PFSK-1 (cell line): ENCODE results near the gene SDC1.

ENCODE experiments used
- FOXP2 ChIP-seq: optimal IDR thresholded peaks from 2 replicates; pipeline ENCODE3; 2011; ENCODE audit warnings: borderline replicate concordance, control low read depth, inconsistent platforms; ENCODE audit not compliant: insufficient read depth; ENCODE audit errors: extremely low read length, extremely low read depth
- POLR2AphosphoS5 ChIP-seq: IDR thresholded peaks from 2 replicates; pipeline ENCODE4 v1.6.1; 2012; ENCODE audit warnings: low read depth, mild to moderate bottlenecking, control low read depth, low read length, moderate library complexity
- SIN3A ChIP-seq: IDR thresholded peaks from 2 replicates; pipeline ENCODE4 v1.6.1; 2012; ENCODE audit warnings: mild to moderate bottlenecking, low read length, moderate library complexity, borderline replicate concordance; ENCODE audit not compliant: insufficient read depth
- TAF1 ChIP-seq: IDR thresholded peaks from 2 replicates; pipeline ENCODE4 v1.6.1; 2012; ENCODE audit warnings: low read length, control low read depth, borderline replicate concordance; ENCODE audit not compliant: insufficient read depth
- TF ChIP-seq, protein P1 (sequence below), 2 experiments: IDR thresholded peaks; 2 replicates each; pipeline versions ENCODE4 v1.6.1 to v1.8.0; 2011 to 2012; ENCODE audit warnings: low read depth in 2 of 2, low read length in 2 of 2, control low read depth in 1 of 2, inconsistent platforms in 1 of 2, mild to moderate bottlenecking in 1 of 2, moderate library complexity in 1 of 2; ENCODE audit not compliant: insufficient read depth in 1 of 2

Gene SDC1

DNA sequence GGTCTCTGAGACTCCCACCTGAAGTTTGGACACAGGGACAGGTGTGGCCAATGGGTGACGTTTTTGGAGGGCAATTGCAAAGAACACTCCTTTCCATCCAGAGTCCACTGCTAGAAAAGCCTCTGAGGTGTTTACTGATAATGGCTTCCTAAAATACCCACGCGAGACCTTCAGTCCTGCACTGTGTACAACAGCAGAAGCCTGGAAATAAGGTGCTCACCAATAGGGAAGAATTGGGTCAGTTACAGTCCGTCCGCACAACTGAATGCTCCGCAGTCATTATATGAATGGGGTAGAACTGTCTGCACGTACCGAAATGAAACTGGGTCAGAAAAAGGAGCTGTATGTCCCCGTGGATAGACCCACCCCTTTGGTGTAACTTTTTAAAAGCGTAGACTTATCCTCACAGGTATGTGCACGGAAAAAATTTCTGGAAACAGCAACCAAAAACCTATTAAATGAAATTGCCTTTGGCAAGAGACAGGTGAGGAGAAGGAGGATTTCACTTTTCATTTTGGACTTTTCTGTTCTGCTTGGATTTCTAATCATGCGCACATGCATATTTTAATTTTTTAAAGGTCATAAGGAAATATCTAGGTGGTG is 29.4 kb downstream of the SDC1 start:
- TF ChIP-seq TAF1 (no peak), POLR2AphosphoS5 (no peak), FOXP2 (no peak), SIN3A (no peak)
- TF ChIP-seq, protein P1, sequence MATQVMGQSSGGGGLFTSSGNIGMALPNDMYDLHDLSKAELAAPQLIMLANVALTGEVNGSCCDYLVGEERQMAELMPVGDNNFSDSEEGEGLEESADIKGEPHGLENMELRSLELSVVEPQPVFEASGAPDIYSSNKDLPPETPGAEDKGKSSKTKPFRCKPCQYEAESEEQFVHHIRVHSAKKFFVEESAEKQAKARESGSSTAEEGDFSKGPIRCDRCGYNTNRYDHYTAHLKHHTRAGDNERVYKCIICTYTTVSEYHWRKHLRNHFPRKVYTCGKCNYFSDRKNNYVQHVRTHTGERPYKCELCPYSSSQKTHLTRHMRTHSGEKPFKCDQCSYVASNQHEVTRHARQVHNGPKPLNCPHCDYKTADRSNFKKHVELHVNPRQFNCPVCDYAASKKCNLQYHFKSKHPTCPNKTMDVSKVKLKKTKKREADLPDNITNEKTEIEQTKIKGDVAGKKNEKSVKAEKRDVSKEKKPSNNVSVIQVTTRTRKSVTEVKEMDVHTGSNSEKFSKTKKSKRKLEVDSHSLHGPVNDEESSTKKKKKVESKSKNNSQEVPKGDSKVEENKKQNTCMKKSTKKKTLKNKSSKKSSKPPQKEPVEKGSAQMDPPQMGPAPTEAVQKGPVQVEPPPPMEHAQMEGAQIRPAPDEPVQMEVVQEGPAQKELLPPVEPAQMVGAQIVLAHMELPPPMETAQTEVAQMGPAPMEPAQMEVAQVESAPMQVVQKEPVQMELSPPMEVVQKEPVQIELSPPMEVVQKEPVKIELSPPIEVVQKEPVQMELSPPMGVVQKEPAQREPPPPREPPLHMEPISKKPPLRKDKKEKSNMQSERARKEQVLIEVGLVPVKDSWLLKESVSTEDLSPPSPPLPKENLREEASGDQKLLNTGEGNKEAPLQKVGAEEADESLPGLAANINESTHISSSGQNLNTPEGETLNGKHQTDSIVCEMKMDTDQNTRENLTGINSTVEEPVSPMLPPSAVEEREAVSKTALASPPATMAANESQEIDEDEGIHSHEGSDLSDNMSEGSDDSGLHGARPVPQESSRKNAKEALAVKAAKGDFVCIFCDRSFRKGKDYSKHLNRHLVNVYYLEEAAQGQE (IDR thresholded peaks at IDR 0.05; ENCODE audit: insufficient read depth in 1 of 2, low read depth in 2 of 2, low read length in 2 of 2) = no peak

DNA sequence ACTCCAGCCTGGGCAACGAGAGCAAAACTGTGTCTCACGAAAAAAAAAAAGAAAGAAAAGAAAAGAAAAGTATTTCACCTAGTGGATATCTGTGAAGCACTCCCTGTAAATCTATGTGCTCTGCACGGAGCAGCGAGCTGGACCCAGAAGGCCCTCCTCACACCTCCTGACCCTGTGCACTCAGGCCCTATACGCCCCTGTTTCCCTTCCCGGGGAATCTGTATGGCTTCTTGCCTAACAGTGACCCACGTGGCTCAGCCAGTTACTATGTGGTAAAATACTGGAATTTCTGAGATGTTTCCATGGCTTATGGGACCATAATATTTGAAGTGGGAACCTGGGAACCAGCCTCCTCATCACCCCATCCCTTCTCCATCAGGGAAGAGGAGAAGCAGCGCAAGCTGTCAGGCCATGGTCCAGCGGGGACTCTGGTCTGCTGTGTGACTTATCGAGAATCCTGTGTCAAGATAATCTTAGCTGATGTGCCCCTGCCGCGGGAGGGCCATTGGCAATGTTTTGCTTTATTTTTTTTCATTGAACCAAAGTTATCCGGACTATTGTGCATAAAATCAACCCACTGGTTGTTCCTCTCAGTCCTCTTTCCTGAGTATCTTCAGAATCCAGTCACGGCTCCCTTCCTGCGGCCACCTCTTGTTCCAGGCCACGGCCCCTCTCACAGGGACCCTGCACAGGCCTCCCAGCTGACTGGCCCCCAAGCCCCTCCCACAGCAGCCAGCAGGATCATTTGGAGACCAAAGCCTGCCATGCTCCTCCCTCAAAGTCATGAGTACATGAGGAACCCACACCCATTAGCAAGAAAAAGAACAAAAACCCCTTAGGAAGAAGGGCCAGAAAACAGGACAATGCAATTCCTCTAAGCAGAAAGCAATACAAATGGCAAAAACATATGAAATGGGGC is 30.6 kb downstream of the SDC1 start:
- TF ChIP-seq SIN3A (no peak), FOXP2 (no peak), POLR2AphosphoS5 (no peak), TAF1 (no peak)
- TF ChIP-seq, protein P1 (IDR thresholded peaks at IDR 0.05; ENCODE audit: insufficient read depth in 1 of 2, low read depth in 2 of 2, low read length in 2 of 2) = no peak

DNA sequence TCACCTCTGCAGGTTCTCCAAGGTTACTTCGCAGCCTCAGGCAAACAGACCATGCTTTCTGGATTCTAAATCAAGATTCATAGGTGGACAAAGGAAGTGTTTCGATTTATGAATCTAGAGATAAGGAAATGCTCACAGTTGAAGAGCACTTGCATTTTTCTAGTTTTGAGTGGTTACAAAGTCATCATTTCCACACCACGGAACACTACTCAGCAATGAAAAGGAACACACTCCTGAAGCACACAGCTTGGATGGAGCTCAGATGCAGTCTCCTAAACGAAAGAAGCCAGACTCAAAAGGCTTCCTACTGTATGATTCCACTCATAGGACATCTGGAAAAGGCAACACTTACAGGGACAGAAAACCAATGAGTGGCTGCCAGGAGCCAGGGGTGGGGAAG is 31.7 kb downstream of the SDC1 start:
- TF ChIP-seq, protein P1 (IDR thresholded peaks at IDR 0.05; ENCODE audit: insufficient read depth in 1 of 2, low read depth in 2 of 2, low read length in 2 of 2) = no peak
- no peak for TF ChIP-seq FOXP2
- no peak for TF ChIP-seq TAF1
- TF ChIP-seq SIN3A = no peak
- no peak for TF ChIP-seq POLR2AphosphoS5

DNA sequence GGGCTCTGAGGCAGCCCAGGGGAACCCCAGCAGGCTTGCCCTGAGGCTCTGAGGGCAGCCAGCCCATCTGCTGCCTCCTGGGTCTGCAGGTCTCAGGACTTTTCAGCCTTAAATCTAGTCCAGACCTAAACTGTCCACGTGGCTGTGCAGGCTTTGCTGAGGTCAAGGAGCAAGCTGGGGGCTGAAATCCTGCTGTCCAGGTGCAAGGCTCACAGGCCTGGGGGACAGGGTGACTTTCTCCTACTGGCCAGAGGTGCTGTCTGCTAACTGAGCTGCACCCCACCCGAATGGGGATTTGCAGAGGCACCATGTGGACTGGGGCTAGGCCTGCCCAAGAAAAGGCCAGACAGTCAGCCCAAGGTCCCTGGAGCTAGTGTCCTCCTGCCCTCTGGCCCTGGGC is 32.1 kb downstream of the SDC1 start:
- TF ChIP-seq FOXP2 (no peak), TAF1 (no peak), SIN3A (no peak), POLR2AphosphoS5 (no peak)
- TF ChIP-seq, protein P1 (IDR thresholded peaks at IDR 0.05; ENCODE audit: insufficient read depth in 1 of 2, low read depth in 2 of 2, low read length in 2 of 2) = no peak
